Measurements from ENCODE around the gene TP53TG5.

GRCh38 chr20:45362804-45363610, 15.1 kb downstream of the TP53TG5 start, which contains the start of gene SYS1:
- TF ChIP-seq CTCF (IDR thresholded peaks at IDR 0.05; ENCODE audit: insufficient read depth, low read depth, low read length) (peak; percentile 86), EZH2 (IDR thresholded peaks at IDR 0.05; ENCODE audit: insufficient read depth, low read length) (no peak)
